RWPE1 (cell line): ENCODE data around the gene TTC34.

Experiments
- CTCF ChIA-PET: fragments of 350-600 bp; sonication (Branson Sonifier 250); formaldehyde crosslinking; extraction: SDS; loops from one replicate; lab custom pipeline; 2021; lab: Yijun Ruan, JAX
- POLR2A ChIA-PET: fragments of 400-600 bp; formaldehyde crosslinking; extraction: SDS; loops from one replicate; lab custom pipeline; 2020; ENCODE audit warnings: antibody characterized with exemption; ENCODE audit not compliant: low non-redundant PET; lab: Yijun Ruan, JAX
- DNase-seq: peaks from one replicate; pipeline ENCODE4 v3.0.0; 2012; ENCODE audit warnings: low spot score
- H3K27ac ChIP-seq: fragments of 450-650 bp; 2 replicates; pipeline ENCODE4 v1.5.1; 2017
- CTCF ChIP-seq: fragments of 450-650 bp; conservative IDR thresholded peaks from 2 replicates; pipeline ENCODE4 v1.5.1; 2017; ENCODE audit warnings: low read depth, mild to moderate bottlenecking

The TTC34 gene

GRCh38 chr1:2597441-2598328 is 203.8 kb downstream of the TTC34 start:
- POLR2A ChIA-PET: interaction anchor here (0.6 kb wide), 1 partner anchor 1182 kb away, joined by 3 read pairs; no protein-coding TSS in a partner anchor
- no peak overlapping the region for H3K27ac ChIP-seq
- no peak for DNase-seq
- no peak for TF ChIP-seq CTCF
- CTCF ChIA-PET: no interaction called here

DNA sequence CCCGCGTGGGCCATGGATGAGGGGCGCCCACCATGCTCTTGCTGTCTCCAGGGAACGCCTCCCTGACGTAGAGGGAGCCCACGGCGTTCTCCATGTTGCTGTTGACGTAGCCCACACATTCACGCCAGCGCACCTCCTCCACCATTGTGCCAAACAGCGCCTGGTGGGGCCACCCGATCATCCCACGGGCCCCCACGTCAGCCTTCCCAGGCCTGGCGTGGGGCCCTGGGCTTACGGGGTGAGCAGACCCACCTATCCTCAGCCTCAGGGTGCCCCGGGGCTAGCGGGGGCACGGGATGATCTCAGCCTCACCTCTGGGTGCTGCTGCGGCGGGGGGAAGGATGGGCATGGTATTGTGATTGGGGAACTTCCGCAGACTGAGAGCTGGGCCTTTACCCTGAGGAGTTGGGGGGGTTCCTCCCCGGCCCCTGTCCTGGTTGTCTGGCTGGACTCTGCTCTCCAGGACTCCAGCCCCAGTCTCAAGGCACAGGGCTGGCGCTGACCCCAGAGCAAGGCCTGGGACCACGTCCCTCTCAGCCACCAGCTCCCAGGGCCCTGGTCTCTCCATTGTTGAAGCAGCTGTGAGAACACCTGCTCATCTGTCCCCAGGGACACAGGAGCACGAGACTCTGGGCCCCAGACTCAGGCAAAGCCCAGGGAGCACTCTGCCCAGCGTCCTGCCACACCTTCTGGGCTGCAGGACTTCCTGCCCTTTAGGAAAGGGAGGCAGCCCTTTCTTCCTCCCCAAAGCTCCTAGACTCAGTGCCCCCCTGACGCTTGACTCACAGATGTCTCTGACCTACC is 204.8 kb downstream of the TTC34 start:
- no peak for DNase-seq
- ChIA-PET POLR2A (no interaction called here), CTCF (no interaction called here)
- TF ChIP-seq CTCF: no peak
- H3K27ac ChIP-seq: no peak overlapping the region

- ChIA-PET CTCF (no interaction called here), POLR2A (no interaction called here)
- no peak for TF ChIP-seq CTCF
- DNase-seq: no peak
- no peak overlapping the region for H3K27ac ChIP-seq
These were observed 205.5 kb downstream of the TTC34 start for GRCh38 chr1:2595812-2596529.

- TF ChIP-seq CTCF: no peak
- ChIA-PET POLR2A (no interaction called here), CTCF (no interaction called here)
- no peak overlapping the region for H3K27ac ChIP-seq
- DNase-seq: no peak
These were observed 206.2 kb downstream of the TTC34 start for GRCh38 chr1:2595261-2595811.

GRCh38 chr1:2594641-2595131 is 206.8 kb downstream of the TTC34 start:
- no peak overlapping the region for H3K27ac ChIP-seq
- TF ChIP-seq CTCF: no peak
- DNase-seq: no peak
- CTCF ChIA-PET: no interaction called here
- POLR2A ChIA-PET: no interaction called here
